Sciatic nerve (tissue), 2 donors: ENCODE results near the gene CACNA2D3. TPM values are rescaled to one million over a fixed set of nuclear protein-coding genes. Genes with fewer than 3 reads are reported as not detected.

ENCODE experiments used
- ATAC-seq: fragments of 200-7000 bp; cut with Tn5 transposase; one replicate; pipeline ENCODE4 v1.9.1; 2020; ENCODE audit warnings: mild to moderate bottlenecking, moderate library complexity
- DNase-seq: peaks from one replicate; pipeline ENCODE4 v3.0.0-alpha.2; 2020; ENCODE audit warnings: low spot score
- intact Hi-C: fragments of 100-400 bp; cut with DNase I; formaldehyde crosslinking; loops from one replicate; pipeline ENCODE4 v1.14.2; 2022
- total RNA-seq: library from RNA; stranded (reverse); fragmentation: NEBNext Ultra II Directional; extraction: Animal tissue kit (Norgen Biotek cat#: 25700); gene quantifications from one replicate; pipeline ENCODE4 v1.2.1, GENCODE V29; 2021
- donor health status: DM: no; HTN: no; CAD: no.
- donor health status: DM: no; HTN: no; CAD: no.

CACNA2D3 gene
- total RNA-seq, 1 donor from 2014 or later: 6.9 TPM

- no peak for ATAC-seq
- DNase-seq: no peak
- intact Hi-C loops: no loop called here
Observed at GRCh38 chr3:54814224-54814623, 691.9 kb downstream of the CACNA2D3 start.

- no peak for DNase-seq
- ATAC-seq: no peak
- intact Hi-C loops: no loop called here
Observed at GRCh38 chr3:54817628-54818027, 695.3 kb downstream of the CACNA2D3 start.

GRCh38 chr3:54818486-54818885 lies 696.1 kb downstream of the CACNA2D3 start:
- ATAC-seq (no peak), DNase-seq (no peak)
- intact Hi-C loops: no loop called here

- intact Hi-C loops: no loop called here
- no peak for ATAC-seq
- DNase-seq: no peak
Observed at GRCh38 chr3:54818942-54819341, 696.6 kb downstream of the CACNA2D3 start.

- ATAC-seq (no peak), DNase-seq (no peak)
- intact Hi-C loops: no loop called here
Observed at GRCh38 chr3:54819946-54820345, 697.6 kb downstream of the CACNA2D3 start.

- no peak for DNase-seq
- ATAC-seq: peak; percentile 86
- intact Hi-C loops: no loop called here
Observed at GRCh38 chr3:54822206-54822605, 699.9 kb downstream of the CACNA2D3 start.

GRCh38 chr3:54826251-54826691 lies 703.9 kb downstream of the CACNA2D3 start:
- DNase-seq (no peak), ATAC-seq (peak; percentile 82)
- intact Hi-C loops: no loop called here

- intact Hi-C loops: no loop called here
- DNase-seq (no peak), ATAC-seq (no peak)
Observed at GRCh38 chr3:54827056-54827687, 704.8 kb downstream of the CACNA2D3 start.

GRCh38 chr3:54827776-54828175 lies 705.4 kb downstream of the CACNA2D3 start:
- no peak for ATAC-seq
- no peak for DNase-seq
- intact Hi-C loops: no loop called here

GRCh38 chr3:54830658-54831057 lies 708.3 kb downstream of the CACNA2D3 start:
- no peak for DNase-seq
- intact Hi-C loops: loop anchor here (5.0 kb wide), 1 partner anchor 522 kb away; no protein-coding TSS in a partner anchor

GRCh38 chr3:54831112-54831511 lies 708.8 kb downstream of the CACNA2D3 start:
- DNase-seq (no peak), ATAC-seq (no peak)
- intact Hi-C loops: loop anchor here (5.0 kb wide), 1 partner anchor 521 kb away; no protein-coding TSS in a partner anchor

More at GRCh38 chr3:54830658-54831057, 708.3 kb downstream of the CACNA2D3 start:
- no peak for ATAC-seq

- ATAC-seq (no peak), DNase-seq (no peak)
- intact Hi-C loops: loop anchor here (5.0 kb wide), 1 partner anchor 519 kb away; no protein-coding TSS in a partner anchor
Observed at GRCh38 chr3:54832876-54833275, 710.5 kb downstream of the CACNA2D3 start.

- intact Hi-C loops: no loop called here
- DNase-seq (no peak), ATAC-seq (no peak)
Observed at GRCh38 chr3:54835701-54836100, 713.3 kb downstream of the CACNA2D3 start.

GRCh38 chr3:54836871-54837270 lies 714.5 kb downstream of the CACNA2D3 start:
- no peak for ATAC-seq
- intact Hi-C loops: no loop called here
- no peak for DNase-seq

GRCh38 chr3:54837964-54838363 lies 715.6 kb downstream of the CACNA2D3 start:
- DNase-seq: no peak
- intact Hi-C loops: no loop called here
- no peak for ATAC-seq

GRCh38 chr3:54841471-54841870 lies 719.1 kb downstream of the CACNA2D3 start:
- no peak for ATAC-seq
- DNase-seq: no peak
- intact Hi-C loops: no loop called here

- DNase-seq (no peak), ATAC-seq (no peak)
- intact Hi-C loops: no loop called here
Observed at GRCh38 chr3:54843352-54843751, 721.0 kb downstream of the CACNA2D3 start.

- intact Hi-C loops: no loop called here
- no peak for DNase-seq
- ATAC-seq: no peak
Observed at GRCh38 chr3:54844211-54844610, 721.9 kb downstream of the CACNA2D3 start.

- ATAC-seq (no peak), DNase-seq (no peak)
Observed at GRCh38 chr3:54845011-54845410, 722.7 kb downstream of the CACNA2D3 start.

GRCh38 chr3:54845551-54845950 lies 723.2 kb downstream of the CACNA2D3 start:
- DNase-seq: no peak
- intact Hi-C loops: no loop called here

More at GRCh38 chr3:54845011-54845410, 722.7 kb downstream of the CACNA2D3 start:
- intact Hi-C loops: no loop called here

GRCh38 chr3:54846119-54846518 lies 723.8 kb downstream of the CACNA2D3 start:
- intact Hi-C loops: no loop called here
- no peak for ATAC-seq
- no peak for DNase-seq

More at GRCh38 chr3:54845551-54845950, 723.2 kb downstream of the CACNA2D3 start:
- ATAC-seq: no peak
